GM12874 (cell line): ENCODE results near the gene DACH1.
A peak's percentile ranks its signal among the peaks of the same experiment; 100 is the strongest.

Experiments
- CTCF ChIP-seq: IDR thresholded peaks from 2 replicates; pipeline ENCODE4 v1.5.1; 2011; ENCODE audit warnings: low read depth, mild to moderate bottlenecking, control low read depth, low read length, moderate library complexity; ENCODE audit not compliant: insufficient read depth

The DACH1 gene

GRCh38 chr13:71483733-71484132 is 383.3 kb downstream of the DACH1 start:
- TF ChIP-seq CTCF: no peak

DNA sequence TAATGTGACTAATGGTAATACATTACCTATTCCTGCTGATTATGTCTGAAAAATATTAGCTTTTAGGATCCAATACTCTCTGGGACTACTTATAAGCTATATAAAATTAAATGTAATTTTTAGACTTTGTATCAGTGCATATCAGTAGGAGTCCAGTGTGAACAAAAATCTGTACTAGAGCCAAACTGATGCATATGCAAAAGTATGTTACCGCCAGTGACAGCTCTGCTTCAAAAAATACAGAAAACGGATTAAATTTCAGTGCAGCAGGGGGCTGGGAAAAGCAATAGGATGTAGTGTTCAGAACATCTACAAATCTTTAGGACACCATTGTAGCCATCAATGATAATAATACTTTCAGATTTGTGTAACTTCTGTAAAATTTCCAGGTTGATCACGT is 385.5 kb downstream of the DACH1 start:
- no peak for TF ChIP-seq CTCF

DNA sequence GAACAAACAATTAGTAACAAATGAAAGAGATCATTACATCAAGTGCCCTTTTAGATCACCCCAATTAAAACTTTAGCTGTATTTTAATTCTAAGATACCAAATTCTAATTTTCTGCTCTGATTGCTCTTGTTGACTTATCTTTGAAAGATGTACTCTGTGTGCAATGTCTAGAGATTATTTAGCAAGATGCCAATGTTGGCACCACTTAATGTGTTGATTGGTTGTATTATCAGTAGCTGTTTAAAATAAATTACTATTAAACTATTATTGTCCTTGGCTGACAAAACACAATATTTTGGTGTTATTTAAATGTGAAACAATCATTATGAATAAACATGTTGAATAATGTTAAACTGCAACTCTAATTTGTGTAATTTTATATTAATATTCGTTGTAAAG is 386.0 kb downstream of the DACH1 start:
- TF ChIP-seq CTCF: no peak

GRCh38 chr13:71477735-71478134 is 389.3 kb downstream of the DACH1 start:
- TF ChIP-seq CTCF: peak; percentile 15; the same call in 1 of the 2 replicates

DNA sequence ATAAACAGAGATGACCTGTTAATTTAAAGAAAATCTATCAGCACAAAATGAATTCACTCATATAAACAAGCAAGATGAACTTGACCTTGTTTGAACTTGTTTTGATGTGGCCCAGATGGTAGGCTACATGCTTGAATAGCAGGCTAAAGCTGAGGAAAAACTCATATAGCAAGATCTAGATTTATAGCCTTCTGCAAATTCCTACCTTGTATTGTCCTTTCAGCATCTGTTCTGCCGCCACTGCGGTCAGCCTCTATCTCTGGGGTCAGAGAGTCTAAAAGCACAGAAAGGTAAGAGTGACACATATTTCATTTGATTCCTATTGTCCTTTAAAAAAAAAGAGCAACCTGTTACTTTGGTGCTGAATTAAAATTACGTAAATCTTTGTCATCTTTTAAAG is 392.1 kb downstream of the DACH1 start:
- TF ChIP-seq CTCF: no peak

DNA sequence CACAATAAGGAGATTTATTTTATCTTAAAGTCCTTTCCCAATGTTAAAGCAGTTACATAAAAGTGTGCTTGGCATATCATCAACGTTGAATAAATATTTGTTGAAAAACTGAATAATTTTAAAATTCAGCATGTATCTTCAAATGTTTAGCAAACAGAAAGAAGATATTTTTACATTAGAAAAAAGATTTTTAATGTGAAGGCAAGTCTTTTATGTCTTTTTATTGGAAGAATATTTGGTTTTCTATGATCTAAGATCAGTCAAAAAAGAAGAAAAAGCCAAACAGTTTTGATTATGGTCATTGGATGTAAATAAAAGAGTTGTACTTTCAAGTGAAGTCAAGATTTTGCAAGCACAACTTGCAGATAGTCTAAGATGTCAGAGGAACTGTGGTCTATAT is 397.4 kb downstream of the DACH1 start:
- no peak for TF ChIP-seq CTCF

GRCh38 chr13:71464686-71465085 is 402.3 kb downstream of the DACH1 start:
- TF ChIP-seq CTCF: no peak

GRCh38 chr13:71461892-71462291 is 405.1 kb downstream of the DACH1 start:
- no peak for TF ChIP-seq CTCF
